Heart right ventricle (tissue), 16 donors: Measurements from ENCODE around the gene GJC1. TPM values are rescaled to one million over a fixed set of nuclear protein-coding genes. Genes with fewer than 3 reads are reported as not detected.

ENCODE experiments used
- ATAC-seq, 8 donors: fragments of 200-7000 bp; cut with Tn5 transposase; one replicate each; pipeline ENCODE4 v1.9.1; 2020; ENCODE audit warnings: mild to moderate bottlenecking in 8 of 8, moderate library complexity in 8 of 8, moderate number of reproducible peaks in 1 of 8
- DNase-seq, 2 donors: peaks; one replicate each; pipeline ENCODE4 v3.0.0-alpha.2; 2020
- H3K27ac ChIP-seq, 10 donors: fragments of 200-600 bp; sonication (generic) in 2 of 10; one replicate each; pipeline versions ENCODE4 v1.5.0 to v1.8.0; 2020 to 2022; ENCODE audit warnings: mild to moderate bottlenecking in 3 of 10
- H3K27me3 ChIP-seq, 7 donors: fragments of 200-600 bp; one replicate each; pipeline ENCODE4 v1.8.0; 2021 to 2022; ENCODE audit warnings: mild to moderate bottlenecking in 2 of 7
- H3K36me3 ChIP-seq, 9 donors: fragments of 200-600 bp; sonication (generic) in 1 of 9; one replicate each; pipeline versions ENCODE4 v1.5.0 to v1.8.0; 2020 to 2022; ENCODE audit warnings: mild to moderate bottlenecking in 2 of 9
- H3K4me1 ChIP-seq, 9 donors: fragments of 200-600 bp; sonication (generic) in 1 of 9; one replicate each; pipeline versions ENCODE4 v1.5.0 to v1.8.0; 2020 to 2022; ENCODE audit warnings: mild to moderate bottlenecking in 4 of 9
- H3K4me3 ChIP-seq, 10 donors: fragments of 200-600 bp; sonication (generic) in 2 of 10; one replicate each; pipeline versions ENCODE4 v1.5.0 to v1.8.0; 2020 to 2022; ENCODE audit warnings: mild to moderate bottlenecking in 7 of 10, moderate library complexity in 2 of 10
- H3K9me3 ChIP-seq, 11 donors: fragments of 200-600 bp in 10 of 11; sonication (generic) in 2 of 11; one replicate each; pipeline versions ENCODE4 v1.5.0 to v1.8.0; 2013 to 2022; ENCODE audit warnings: mild to moderate bottlenecking in 2 of 11, control low read depth in 1 of 11, moderate library complexity in 1 of 11
- WGBS, 2 donors: extraction: QIAGEN DNeasy Blood & Tissue Kit; methylation state at CpG; one replicate each; pipeline ENCODE4 v1.1.7; 2013; ENCODE audit warnings: inconsistent platforms in 1 of 2; 5-methylcytosine and 5-hydroxymethylcytosine counted together
- intact Hi-C, 10 donors: fragments of 100-400 bp; cut with DNase I; formaldehyde crosslinking; loops; one replicate each; pipeline versions ENCODE4 v1.11.1 to v1.14.2; 2022
- polyA plus RNA-seq, 2 donors: library from polyadenylated mRNA; stranded (reverse); fragments of 200-250 nt; gene quantifications; one replicate each; pipeline ENCODE4 v1.2.3, GENCODE V29; 2013
- total RNA-seq, 10 donors: library from RNA; stranded (reverse); fragmentation: NEBNext Ultra II Directional in 3 of 10; extraction: Animal tissue kit (Norgen Biotek cat#: 25700) in 3 of 10; gene quantifications; one replicate each; pipeline versions ENCODE4 v1.2.1 to v1.2.4, GENCODE V29; 2021 to 2023
- TF ChIP-seq, protein P1 (sequence below), 9 donors: fragments of 200-600 bp; sonication (generic) in 2 of 9; IDR thresholded peaks; one replicate each; pipeline versions ENCODE4 v1.5.0 to v1.8.0; 2021 to 2022; ENCODE audit warnings: antibody characterized with exemption in 9 of 9, mild to moderate bottlenecking in 5 of 9, moderate library complexity in 1 of 9
- donor health status: Arrhythmogenic right ventricular cardiomyopathy.
- donor health status: ischemic (EF 13 %, LVEDD 7.1; RV severe dilation, severe dysfunction).
- donor health status: healthy with polysubstance abuse.
- donor health status: DM: no; HTN: yes; CAD: no.
- donor health status: DM: no; HTN: no; CAD: no.
- donor health status: ischemic (EF 25% LVEDD 6.9; RV normal size, moderate dysfunction).
- donor health status: ischemic (EF 25% LVEDD 5.7; RV mildly dilated, moderate dysfunction).
- donor health status: healthy.
- donor health status: DM: yes; HTN: yes; CAD: no.
- donor health status: Ischemic cardiomyopathy.
- donor health status: ischemic (EF 35%, LVEDD 5.7; RV mildly dilated, moderate dysfunction).
- donor health status: nonischemic (EF 11% LVEDD 7.7; RV severe dilation, severe dysfunction).
- donor health status: DM: yes; HTN: yes; CAD: no.
- donor health status: PGD.
- donor health status: ischemic (EF 29% LVEDD 5.4; RV normal size, mild dysfunction).
- donor health status: nonischemic (EF 23%, LVEDD 6.1; RV moderate dilation, normal function).

Gene GJC1
- total and polyA plus RNA-seq, 12 donors = 10.9 to 41.5 (median 20.1) TPM

- no peaks in the 10 kb centered on the region for H3K36me3 ChIP-seq
- intact Hi-C loops = loop anchor here in 1 of 10 donors (10.0 kb wide), 1 partner anchor 422 kb away; no protein-coding TSS in a partner anchor
- peaks cover 0 to 37% (median 32%) of the 10 kb centered on the region in 7 donors for H3K27me3 ChIP-seq
- H3K9me3 ChIP-seq = no peaks in the 10 kb centered on the region
- TF ChIP-seq, protein P1, sequence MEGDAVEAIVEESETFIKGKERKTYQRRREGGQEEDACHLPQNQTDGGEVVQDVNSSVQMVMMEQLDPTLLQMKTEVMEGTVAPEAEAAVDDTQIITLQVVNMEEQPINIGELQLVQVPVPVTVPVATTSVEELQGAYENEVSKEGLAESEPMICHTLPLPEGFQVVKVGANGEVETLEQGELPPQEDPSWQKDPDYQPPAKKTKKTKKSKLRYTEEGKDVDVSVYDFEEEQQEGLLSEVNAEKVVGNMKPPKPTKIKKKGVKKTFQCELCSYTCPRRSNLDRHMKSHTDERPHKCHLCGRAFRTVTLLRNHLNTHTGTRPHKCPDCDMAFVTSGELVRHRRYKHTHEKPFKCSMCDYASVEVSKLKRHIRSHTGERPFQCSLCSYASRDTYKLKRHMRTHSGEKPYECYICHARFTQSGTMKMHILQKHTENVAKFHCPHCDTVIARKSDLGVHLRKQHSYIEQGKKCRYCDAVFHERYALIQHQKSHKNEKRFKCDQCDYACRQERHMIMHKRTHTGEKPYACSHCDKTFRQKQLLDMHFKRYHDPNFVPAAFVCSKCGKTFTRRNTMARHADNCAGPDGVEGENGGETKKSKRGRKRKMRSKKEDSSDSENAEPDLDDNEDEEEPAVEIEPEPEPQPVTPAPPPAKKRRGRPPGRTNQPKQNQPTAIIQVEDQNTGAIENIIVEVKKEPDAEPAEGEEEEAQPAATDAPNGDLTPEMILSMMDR (IDR thresholded peaks at IDR 0.05) = no peak
- ATAC-seq (no peak), DNase-seq (no peak)
- H3K4me1 ChIP-seq = peaks cover 4 to 17% (median 12%) of the 10 kb centered on the region in 9 donors
- 80% methylated on average over 5 of the region's 5 CpGs for WGBS, 2 donors
- no peak overlapping the region for H3K27ac ChIP-seq
- no peak overlapping the region for H3K4me3 ChIP-seq
Measured at GRCh38 chr17:44763170-44763569, 66.9 kb downstream of the GJC1 start.

DNA sequence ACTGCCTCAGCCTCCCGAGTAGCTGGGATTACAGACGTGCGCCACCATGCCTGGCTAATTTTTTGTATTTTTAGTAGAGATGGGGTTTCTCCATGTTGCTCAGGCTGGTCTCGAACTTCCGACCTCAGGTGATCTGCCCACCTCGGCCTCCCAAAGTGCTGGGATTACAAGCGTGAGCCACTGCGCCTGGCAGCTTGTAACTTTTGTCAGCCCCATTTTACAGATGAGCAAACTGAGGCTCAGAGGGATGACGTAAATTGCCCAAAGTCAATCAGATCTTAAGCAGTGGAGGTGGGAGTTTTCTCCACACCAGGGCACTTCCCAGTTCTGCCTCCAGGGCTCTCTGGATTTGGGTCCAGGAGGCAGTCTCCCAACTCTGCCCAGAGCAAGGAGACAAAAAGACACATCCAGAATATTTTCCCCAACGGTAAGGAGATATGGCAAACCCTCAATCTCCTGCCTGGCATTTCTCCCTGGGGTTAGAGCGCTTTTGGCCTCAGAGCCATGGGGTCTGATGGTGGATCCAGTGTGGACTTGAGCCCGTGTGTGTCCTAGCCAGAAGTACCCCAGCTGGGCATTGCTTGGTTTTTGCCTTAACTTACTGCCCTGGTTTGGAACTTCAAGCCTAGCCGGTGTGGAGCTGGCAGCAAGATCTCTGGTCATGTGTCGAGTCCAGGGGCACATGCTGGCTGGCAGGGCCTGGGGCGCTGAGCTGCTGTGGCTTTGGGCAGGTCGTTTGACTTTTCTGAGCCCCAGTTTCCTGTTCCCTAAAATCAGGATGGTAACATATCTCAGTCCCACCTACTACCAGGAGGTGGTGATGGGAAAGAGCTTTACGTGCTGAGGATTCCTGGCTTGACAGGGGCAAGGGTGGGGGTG is 67.9 kb downstream of the GJC1 start:
- no peak for DNase-seq
- peaks cover 0 to 46% (median 33%) of the 10 kb centered on the region in 7 donors for H3K27me3 ChIP-seq
- 76 to 77% methylated on average over 17 of the region's 17 CpGs for WGBS, 2 donors
- H3K27ac ChIP-seq = no peak overlapping the region
- no peak for ATAC-seq
- peaks cover 4 to 22% (median 14%) of the 10 kb centered on the region in 9 donors for H3K4me1 ChIP-seq
- TF ChIP-seq, protein P1 (IDR thresholded peaks at IDR 0.05) = no peak
- no peak overlapping the region for H3K4me3 ChIP-seq
- no peaks in the 10 kb centered on the region for H3K9me3 ChIP-seq
- no peaks in the 10 kb centered on the region for H3K36me3 ChIP-seq
- intact Hi-C loops = loop anchor here in 1 of 10 donors (10.0 kb wide), 1 partner anchor 423 kb away; no protein-coding TSS in a partner anchor

- Histone ChIP-seq H3K27me3 (peaks cover 0 to 49% (median 33%) of the 10 kb centered on the region in 7 donors), H3K4me1 (peaks cover 4 to 22% (median 14%) of the 10 kb centered on the region in 9 donors), H3K36me3 (no peaks in the 10 kb centered on the region), H3K9me3 (no peaks in the 10 kb centered on the region), H3K27ac (no peak overlapping the region), H3K4me3 (peak overlapping the region in 1 of 10 donors; percentile 1)
- intact Hi-C loops = loop anchor here in 1 of 10 donors (10.0 kb wide), 1 partner anchor 424 kb away; no protein-coding TSS in a partner anchor
- ATAC-seq (no peak), DNase-seq (no peak)
- WGBS, 2 donors = 61 to 68% methylated on average over 13 of the region's 13 CpGs
- TF ChIP-seq, protein P1 (IDR thresholded peaks at IDR 0.05) = no peak
Measured at GRCh38 chr17:44760474-44761308, 69.4 kb downstream of the GJC1 start.

DNA sequence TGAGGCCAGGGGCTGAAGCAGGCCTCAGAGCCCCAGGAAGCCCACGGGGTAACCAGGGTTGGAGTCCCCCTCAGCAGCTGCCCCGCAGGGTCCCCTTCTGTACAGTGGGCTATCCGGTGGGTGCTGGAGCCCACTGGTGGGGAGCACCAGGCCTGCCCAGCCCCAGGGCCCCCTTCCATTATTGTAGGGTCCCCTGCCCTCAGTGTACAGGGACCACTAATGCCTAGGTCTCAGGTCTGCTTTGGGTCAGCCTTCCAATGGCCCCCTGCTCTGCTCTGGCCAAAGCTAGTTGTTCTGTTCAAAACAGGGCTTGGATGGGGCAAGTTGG is 70.2 kb downstream of the GJC1 start:
- no peak overlapping the region for H3K27ac ChIP-seq

More for the DNA sequence above, 70.2 kb downstream of the GJC1 start:
- peak in 2 of 8 donors; percentile 4 to 13 for ATAC-seq
- 57 to 58% methylated on average over 3 of the region's 3 CpGs for WGBS, 2 donors
- Histone ChIP-seq H3K27me3 (peaks cover 0 to 49% (median 33%) of the 10 kb centered on the region in 7 donors), H3K9me3 (no peaks in the 10 kb centered on the region), H3K4me3 (peak overlapping the region in 2 of 10 donors; percentile 1 to 39), H3K4me1 (peaks cover 4 to 22% (median 14%) of the 10 kb centered on the region in 9 donors), H3K36me3 (no peaks in the 10 kb centered on the region)
- intact Hi-C loops = loop anchor here in 1 of 10 donors (10.0 kb wide), 1 partner anchor 425 kb away; no protein-coding TSS in a partner anchor
- DNase-seq = no peak
- TF ChIP-seq, protein P1 (IDR thresholded peaks at IDR 0.05) = no peak
